ENCODE results near the gene PAEP. TPM values are rescaled to one million over a fixed set of nuclear protein-coding genes. Genes with fewer than 3 reads are reported as not detected.

Gene PAEP
- total and polyA plus RNA-seq, 7 donors = not detected

DNA sequence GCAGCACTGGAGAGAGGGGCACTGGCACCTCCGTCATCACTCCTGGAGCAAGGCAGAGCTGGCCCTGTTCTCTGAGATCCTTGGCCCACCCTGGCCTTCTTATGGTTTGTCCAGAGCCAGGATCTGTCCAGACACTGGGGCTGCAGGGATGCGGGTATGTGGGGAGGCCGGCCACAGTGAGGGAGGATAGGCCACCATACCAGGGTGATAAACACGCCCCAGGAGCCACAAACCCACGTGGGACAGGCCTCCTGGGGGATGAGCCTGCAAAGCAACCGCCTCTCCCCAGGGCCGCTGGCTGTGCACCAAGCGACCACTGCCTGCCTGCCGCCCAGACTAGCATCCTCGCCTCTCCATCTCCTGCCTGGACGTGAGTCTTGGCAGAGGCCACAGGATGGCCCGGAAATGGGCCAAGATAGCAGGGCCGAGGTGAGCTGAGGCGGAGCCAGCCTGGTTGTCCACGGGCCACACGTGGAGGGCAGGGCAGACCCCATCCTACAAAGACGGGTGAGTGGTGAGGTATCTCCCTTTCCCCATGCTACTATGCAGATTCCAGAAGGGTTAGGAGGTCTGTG, 11.1 kb upstream of the PAEP start:
- no peaks in the 10 kb centered on the region for H3K9me3 ChIP-seq
- no peaks in the 10 kb centered on the region for H3K4me1 ChIP-seq
- TF ChIP-seq, protein P1, sequence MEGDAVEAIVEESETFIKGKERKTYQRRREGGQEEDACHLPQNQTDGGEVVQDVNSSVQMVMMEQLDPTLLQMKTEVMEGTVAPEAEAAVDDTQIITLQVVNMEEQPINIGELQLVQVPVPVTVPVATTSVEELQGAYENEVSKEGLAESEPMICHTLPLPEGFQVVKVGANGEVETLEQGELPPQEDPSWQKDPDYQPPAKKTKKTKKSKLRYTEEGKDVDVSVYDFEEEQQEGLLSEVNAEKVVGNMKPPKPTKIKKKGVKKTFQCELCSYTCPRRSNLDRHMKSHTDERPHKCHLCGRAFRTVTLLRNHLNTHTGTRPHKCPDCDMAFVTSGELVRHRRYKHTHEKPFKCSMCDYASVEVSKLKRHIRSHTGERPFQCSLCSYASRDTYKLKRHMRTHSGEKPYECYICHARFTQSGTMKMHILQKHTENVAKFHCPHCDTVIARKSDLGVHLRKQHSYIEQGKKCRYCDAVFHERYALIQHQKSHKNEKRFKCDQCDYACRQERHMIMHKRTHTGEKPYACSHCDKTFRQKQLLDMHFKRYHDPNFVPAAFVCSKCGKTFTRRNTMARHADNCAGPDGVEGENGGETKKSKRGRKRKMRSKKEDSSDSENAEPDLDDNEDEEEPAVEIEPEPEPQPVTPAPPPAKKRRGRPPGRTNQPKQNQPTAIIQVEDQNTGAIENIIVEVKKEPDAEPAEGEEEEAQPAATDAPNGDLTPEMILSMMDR (IDR thresholded peaks at IDR 0.05) = no peak
- H3K27ac ChIP-seq = no peak overlapping the region
- intact Hi-C loops (cut with DNase I) = no loop called here
- no peaks in the 10 kb centered on the region for H3K36me3 ChIP-seq (ENCODE audit: insufficient read depth in 1 of 2, low read depth in 1 of 2)
- peaks cover 0 to 11% (median 5%) of the 10 kb centered on the region in 3 donors for H3K27me3 ChIP-seq (ENCODE audit: insufficient read depth in 3 of 3, low read length in 2 of 3)
- H3K4me3 ChIP-seq = no peak overlapping the region
- DNase-seq (no peak), ATAC-seq (no peak)
- WGBS, 3 donors = 64 to 74% (median 69%) methylated on average over 17 of the region's 17 CpGs

- Histone ChIP-seq H3K4me3 (no peak overlapping the region), H3K27ac (no peak overlapping the region), H3K9me3 (no peaks in the 10 kb centered on the region), H3K4me1 (no peaks in the 10 kb centered on the region), H3K27me3 (ENCODE audit: insufficient read depth in 3 of 3, low read length in 2 of 3) (peaks cover 0 to 11% (median 5%) of the 10 kb centered on the region in 3 donors), H3K36me3 (ENCODE audit: insufficient read depth in 1 of 2, low read depth in 1 of 2) (no peaks in the 10 kb centered on the region)
- intact Hi-C loops (cut with DNase I) = no loop called here
- no peak for DNase-seq
- ATAC-seq = no peak
- TF ChIP-seq, protein P1 (IDR thresholded peaks at IDR 0.05) = no peak
- WGBS, 3 donors = 24 to 38% (median 32%) methylated on average over 14 of the region's 14 CpGs
These were observed 10.5 kb upstream of the PAEP start for GRCh38 chr9:135551031-135551430.

DNA sequence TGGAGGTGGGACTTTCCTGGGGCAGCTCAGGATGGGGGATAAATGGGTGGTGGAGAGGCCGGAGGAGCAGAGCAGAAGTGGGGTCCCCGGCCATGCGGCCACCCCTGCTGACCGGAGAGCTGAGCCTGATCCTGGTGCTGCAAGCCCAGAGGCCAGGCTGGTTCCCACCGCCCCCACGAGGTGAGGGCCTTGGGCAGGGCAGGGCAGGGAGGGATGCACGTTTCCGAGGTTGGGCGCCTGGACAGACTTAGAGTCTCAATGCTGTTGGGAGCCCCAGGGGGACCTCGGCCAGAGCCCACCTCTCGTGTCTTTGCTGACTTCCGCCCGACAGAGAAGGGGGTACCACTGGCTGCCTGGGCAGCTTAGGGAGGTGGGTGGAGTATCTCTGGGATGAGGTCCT, 10.1 kb upstream of the PAEP start:
- DNase-seq (no peak), ATAC-seq (no peak)
- intact Hi-C loops (cut with DNase I) = no loop called here
- no peak overlapping the region for H3K27ac ChIP-seq
- peaks cover 0 to 11% (median 5%) of the 10 kb centered on the region in 3 donors for H3K27me3 ChIP-seq (ENCODE audit: insufficient read depth in 3 of 3, low read length in 2 of 3)
- no peaks in the 10 kb centered on the region for H3K9me3 ChIP-seq
- H3K4me3 ChIP-seq = no peak overlapping the region
- no peaks in the 10 kb centered on the region for H3K4me1 ChIP-seq
- no peaks in the 10 kb centered on the region for H3K36me3 ChIP-seq (ENCODE audit: insufficient read depth in 1 of 2, low read depth in 1 of 2)
- TF ChIP-seq, protein P1 (IDR thresholded peaks at IDR 0.05) = no peak
- 83 to 89% (median 87%) methylated on average over 10 to 13 of the region's 13 CpGs for WGBS, 3 donors

GRCh38 chr9:135552021-135552697, 9.4 kb upstream of the PAEP start:
- ATAC-seq = no peak
- intact Hi-C loops (cut with DNase I) = no loop called here
- WGBS, 3 donors = 76 to 79% (median 78%) methylated on average over 18 of the region's 18 CpGs
- H3K9me3 ChIP-seq = no peaks in the 10 kb centered on the region
- no peak overlapping the region for H3K4me3 ChIP-seq
- H3K36me3 ChIP-seq (ENCODE audit: insufficient read depth in 1 of 2, low read depth in 1 of 2) = no peaks in the 10 kb centered on the region
- TF ChIP-seq, protein P1 (IDR thresholded peaks at IDR 0.05) = no peak
- H3K27ac ChIP-seq = no peak overlapping the region
- H3K27me3 ChIP-seq (ENCODE audit: insufficient read depth in 3 of 3, low read length in 2 of 3) = peaks cover 0 to 11% (median 4%) of the 10 kb centered on the region in 3 donors
- H3K4me1 ChIP-seq = no peaks in the 10 kb centered on the region
- no peak for DNase-seq

Measured in psoas muscle (tissue), 8 donors.